Astrocyte of the cerebellum (primary cell): ENCODE measurements around the gene HBM.

Experiments used
- DNase-seq: peaks from one replicate; pipeline ENCODE4 v3.0.0-alpha.2; 2011; ENCODE audit warnings: low read depth
- H3K4me3 ChIP-seq: 2 replicates; pipeline ENCODE4 v1.5.1; 2011; ENCODE audit warnings: mild to moderate bottlenecking, low read depth, low read length, moderate library complexity
- in situ Hi-C: cut with HindIII; loops from 2 replicates; pipeline ENCODE4 v1.10.0; 2017; ENCODE audit warnings: low sequenced_read_pairs
- TF ChIP-seq, protein P1 (sequence below): IDR thresholded peaks from 2 replicates; pipeline ENCODE4 v1.5.1; 2012; ENCODE audit warnings: low read length, low read depth, moderate library complexity, mild to moderate bottlenecking; ENCODE audit errors: missing control alignments

HBM gene

DNA sequence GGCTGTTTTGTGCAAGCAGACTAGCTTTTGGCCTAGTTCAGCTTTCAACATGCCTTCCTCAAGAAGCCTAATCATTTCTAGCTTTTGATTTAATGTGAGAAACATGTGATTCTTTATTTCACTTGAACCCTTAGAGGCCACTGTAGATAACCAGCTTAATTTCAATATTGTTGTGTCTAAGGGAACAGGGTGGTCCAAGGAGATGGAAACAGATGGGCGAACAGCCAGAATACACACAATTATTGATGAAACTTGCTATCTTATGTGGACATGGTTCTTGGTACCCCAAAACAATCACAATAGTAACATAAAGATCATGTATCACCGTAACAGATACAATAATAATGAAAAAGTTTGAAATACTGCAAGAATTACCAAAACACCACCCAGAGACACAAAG, 32.1 kb upstream of the HBM start:
- no peak overlapping the region for H3K4me3 ChIP-seq
- no peak for DNase-seq
- in situ Hi-C loops, result no loop called here
- TF ChIP-seq, protein P1, sequence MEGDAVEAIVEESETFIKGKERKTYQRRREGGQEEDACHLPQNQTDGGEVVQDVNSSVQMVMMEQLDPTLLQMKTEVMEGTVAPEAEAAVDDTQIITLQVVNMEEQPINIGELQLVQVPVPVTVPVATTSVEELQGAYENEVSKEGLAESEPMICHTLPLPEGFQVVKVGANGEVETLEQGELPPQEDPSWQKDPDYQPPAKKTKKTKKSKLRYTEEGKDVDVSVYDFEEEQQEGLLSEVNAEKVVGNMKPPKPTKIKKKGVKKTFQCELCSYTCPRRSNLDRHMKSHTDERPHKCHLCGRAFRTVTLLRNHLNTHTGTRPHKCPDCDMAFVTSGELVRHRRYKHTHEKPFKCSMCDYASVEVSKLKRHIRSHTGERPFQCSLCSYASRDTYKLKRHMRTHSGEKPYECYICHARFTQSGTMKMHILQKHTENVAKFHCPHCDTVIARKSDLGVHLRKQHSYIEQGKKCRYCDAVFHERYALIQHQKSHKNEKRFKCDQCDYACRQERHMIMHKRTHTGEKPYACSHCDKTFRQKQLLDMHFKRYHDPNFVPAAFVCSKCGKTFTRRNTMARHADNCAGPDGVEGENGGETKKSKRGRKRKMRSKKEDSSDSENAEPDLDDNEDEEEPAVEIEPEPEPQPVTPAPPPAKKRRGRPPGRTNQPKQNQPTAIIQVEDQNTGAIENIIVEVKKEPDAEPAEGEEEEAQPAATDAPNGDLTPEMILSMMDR, result no peak

DNA sequence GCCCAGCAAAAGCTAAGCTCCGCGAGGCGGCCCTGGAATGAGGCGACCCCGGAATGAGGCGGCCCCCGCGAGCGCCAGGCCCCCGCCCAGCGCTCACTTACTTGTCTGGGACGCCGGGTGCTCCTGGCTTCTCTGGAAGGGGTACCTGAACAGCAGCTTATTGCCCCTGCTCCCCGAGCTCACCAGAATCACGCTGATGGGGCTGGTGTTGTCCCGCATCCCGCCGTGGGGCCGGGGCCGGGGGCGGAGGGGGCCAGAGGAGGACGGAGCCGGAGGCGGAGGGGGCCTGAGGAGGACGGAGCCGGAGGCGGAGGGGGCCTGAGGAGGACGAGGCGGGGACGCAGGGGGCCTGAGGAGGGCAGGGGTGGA, 27.7 kb upstream of the HBM start:
- no peak for DNase-seq

DNA sequence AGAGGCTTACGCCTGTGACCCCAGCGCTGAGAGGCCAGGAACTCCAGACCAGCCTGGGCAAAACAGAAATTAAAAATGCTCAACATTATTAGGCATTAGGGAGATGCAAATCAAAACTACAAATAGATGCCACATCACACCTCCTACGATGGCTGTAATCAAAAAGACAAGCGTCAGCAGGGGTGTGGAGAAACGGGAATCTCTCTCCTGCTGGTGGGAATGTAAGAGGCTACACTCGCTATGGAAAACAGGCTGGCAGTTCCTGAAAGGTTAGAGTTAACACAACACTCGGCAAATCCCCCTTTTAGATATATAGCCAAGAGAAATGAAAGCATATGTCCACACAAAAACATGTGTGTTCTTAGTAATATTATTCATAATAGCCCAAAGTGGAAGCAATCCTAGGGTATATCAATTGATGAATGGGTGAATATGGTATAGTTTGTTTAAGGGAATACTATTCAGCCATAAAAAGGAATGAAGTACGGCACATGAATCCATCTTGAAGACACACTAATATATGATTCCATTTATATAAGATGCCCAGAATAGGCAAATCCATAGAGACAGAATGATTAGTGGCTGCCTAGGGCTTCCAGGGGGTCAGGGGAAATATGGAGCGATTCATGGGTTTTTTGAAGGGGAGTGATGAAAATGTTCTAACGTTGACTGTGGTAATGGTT, 25.5 kb upstream of the HBM start:
- in situ Hi-C loops, result no loop called here
- no peak for DNase-seq
- TF ChIP-seq, protein P1, result no peak
- no peak overlapping the region for H3K4me3 ChIP-seq

More for the DNA sequence above, 27.7 kb upstream of the HBM start:
- TF ChIP-seq, protein P1, result no peak
- H3K4me3 ChIP-seq, result peak overlapping the region; percentile 64
- in situ Hi-C loops, result no loop called here

DNA sequence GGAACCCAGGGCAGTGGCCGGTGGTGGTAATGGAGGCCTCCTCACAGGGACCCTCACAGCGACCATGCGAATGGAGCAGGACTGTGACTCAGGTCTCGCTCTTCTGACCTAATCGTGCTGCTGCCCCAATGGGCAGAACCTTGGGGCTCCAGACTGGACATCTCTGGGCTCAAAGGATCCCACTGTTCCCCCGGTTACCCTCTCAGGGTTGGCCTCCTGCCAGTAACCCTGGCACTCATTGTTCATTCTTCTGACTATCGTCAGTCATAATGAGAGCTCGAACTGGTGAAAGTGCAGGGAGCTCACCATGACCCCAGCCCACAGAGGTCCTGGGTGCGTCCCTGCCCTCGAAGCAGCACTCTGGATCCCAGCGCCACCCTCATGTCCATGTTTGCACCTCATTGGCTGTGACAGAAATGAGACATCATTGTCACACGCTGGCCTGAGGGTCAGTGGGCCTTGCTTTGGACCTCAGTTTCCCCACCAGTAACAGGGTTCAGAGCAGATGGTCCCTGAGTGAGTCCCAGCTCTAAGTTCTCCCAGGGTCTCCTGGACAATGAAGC, 23.3 kb upstream of the HBM start:
- in situ Hi-C loops, result no loop called here
- no peak for DNase-seq
- no peak overlapping the region for H3K4me3 ChIP-seq
- TF ChIP-seq, protein P1, result no peak

DNA sequence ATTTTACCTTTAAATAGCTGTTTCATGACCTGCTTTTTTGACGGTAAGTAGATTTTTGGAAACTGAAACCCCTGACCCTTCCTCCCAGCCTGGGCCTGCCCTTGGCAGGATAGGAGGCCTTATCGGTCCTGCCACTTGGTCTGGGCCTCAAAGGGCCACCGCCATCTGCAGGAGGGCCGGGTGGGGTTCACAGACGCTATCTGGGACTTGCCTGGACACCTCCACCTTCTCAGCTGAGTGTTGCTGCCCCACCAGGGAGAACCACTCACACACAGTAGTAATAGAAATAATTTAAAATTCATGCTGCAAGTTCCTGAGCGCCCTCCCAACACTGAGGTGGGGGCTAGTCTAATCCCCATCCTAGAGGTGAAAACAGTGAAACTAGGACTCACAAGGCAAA, 22.7 kb upstream of the HBM start:
- H3K4me3 ChIP-seq, result no peak overlapping the region
- DNase-seq, result no peak
- in situ Hi-C loops, result no loop called here
- TF ChIP-seq, protein P1, result no peak

DNA sequence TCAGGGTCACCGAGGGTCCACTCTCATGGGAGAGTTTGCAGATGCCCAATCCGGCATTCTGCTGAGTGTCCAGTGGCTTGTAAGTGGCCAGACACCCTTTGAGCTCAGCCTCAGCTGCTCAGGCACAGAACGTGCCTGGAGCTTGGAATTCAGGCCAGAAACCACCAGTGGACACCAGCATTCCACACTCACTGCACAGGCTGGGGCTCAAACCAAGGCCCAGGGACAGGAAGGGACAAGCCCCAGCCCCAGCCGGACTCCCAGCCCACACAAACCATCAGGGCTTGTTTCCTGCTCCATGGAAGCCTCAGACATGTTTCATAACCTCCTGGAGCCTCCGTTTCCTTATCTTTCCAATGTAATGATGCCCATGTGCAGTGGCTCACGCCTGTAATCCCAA, 22.3 kb upstream of the HBM start:
- TF ChIP-seq, protein P1, result no peak

DNA sequence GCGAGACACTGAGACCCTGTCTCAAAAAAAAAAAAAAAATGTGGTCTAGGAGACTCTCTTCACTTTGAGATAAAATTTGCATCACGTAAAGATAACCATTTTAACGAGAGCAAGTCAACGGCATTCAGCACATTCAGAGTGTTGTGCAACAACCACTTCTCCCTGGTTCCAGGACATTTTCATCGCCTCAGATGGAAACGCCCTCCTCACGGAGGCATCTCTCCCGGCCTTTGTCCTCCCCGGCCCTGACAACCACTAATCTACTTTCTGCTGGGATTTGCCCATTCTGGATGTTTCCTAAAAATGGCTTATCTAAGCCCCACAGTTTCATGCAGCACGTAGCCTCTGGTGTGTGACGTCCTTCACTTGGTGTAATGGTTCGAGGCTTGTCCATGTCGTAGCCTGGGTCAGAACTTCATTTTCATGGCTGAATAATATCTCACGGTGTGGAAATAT, 21.0 kb upstream of the HBM start:
- TF ChIP-seq, protein P1, result no peak
- no peak overlapping the region for H3K4me3 ChIP-seq
- no peak for DNase-seq
- in situ Hi-C loops, result no loop called here

More for the DNA sequence above, 22.3 kb upstream of the HBM start:
- in situ Hi-C loops, result no loop called here
- H3K4me3 ChIP-seq, result no peak overlapping the region
- DNase-seq, result no peak
